ENCODE measurements around the gene IL17D. TPM values are rescaled to one million over a fixed set of nuclear protein-coding genes. Genes with fewer than 3 reads are reported as not detected.

IL17D gene
- total and polyA plus RNA-seq, 10 of the 15 experiments (the other 5 are each of a cell fraction or from before 2014, with no cell fraction given): 0.03 to 1.6 (median 0.33) TPM

- WGBS (ENCODE audit: insufficient coverage, insufficient replicate concordance, low lambda C conversion rate, missing lambda C conversion rate): over 99% methylated on average over 6 of the region's 6 CpGs
- in situ Hi-C loops (cut with MboI) (no loop called here), intact Hi-C loops (cut with micrococcal nuclease; ENCODE audit: unreplicated experiment) (no loop called here)
- H3K27ac ChIP-seq (ENCODE audit: control insufficient read depth, insufficient read depth): no peak overlapping the region
- no peaks in the 10 kb centered on the region; the same call in 2 of the 3 replicates for H3K9me3 ChIP-seq (replicated peaks; ENCODE audit: control insufficient read depth, insufficient read depth, low read length)
- BruUV-seq (replicated peaks): no TSS peak
- ChIA-PET SMC1A (ENCODE audit: uncharacterized antibody, unreplicated experiment) (no interaction called here), POLR2A (no interaction called here), RAD21 (ENCODE audit: unreplicated experiment) (no interaction called here), CTCF (no interaction called here)
- no peaks in the 10 kb centered on the region for H3K27me3 ChIP-seq (replicated peaks in 1 of 2; ENCODE audit: control insufficient read depth in 2 of 2, insufficient read depth in 2 of 2, low read length in 1 of 2)
- H3K9ac ChIP-seq (ENCODE audit: control insufficient read depth, insufficient read depth, low read length): no peak overlapping the region
- ATAC-seq: no peak
- no peaks in the 10 kb centered on the region for H3K79me2 ChIP-seq (ENCODE audit: control insufficient read depth, insufficient read depth, low read length)
- DNase-seq (ENCODE audit: low read depth, low spot score): no peak
- H3K4me1 ChIP-seq (ENCODE audit: control insufficient read depth, insufficient read depth, low read length): no peaks in the 10 kb centered on the region
- FAIRE-seq: no peak
- no peak overlapping the region for H2AFZ ChIP-seq (ENCODE audit: control insufficient read depth, low read depth, low read length)
- H3K4me2 ChIP-seq (ENCODE audit: control insufficient read depth, insufficient read depth): no peak overlapping the region
- H4K20me1 ChIP-seq (ENCODE audit: control insufficient read depth, insufficient read depth): no peaks in the 10 kb centered on the region
- H3K4me3 ChIP-seq: no peak overlapping the region
- no peaks in the 10 kb centered on the region for H3K36me3 ChIP-seq (ENCODE audit: control insufficient read depth in 2 of 2, insufficient read depth in 2 of 2, low read length in 1 of 2)
- TF ChIP-seq BRCA1 (IDR thresholded peaks at IDR 0.05; ENCODE audit: low read depth, low read length) (no peak), ZNF24 (IDR thresholded peaks at IDR 0.05) (no peak), IKZF1 (conservative IDR thresholded peaks at IDR 0.05) (no peak), USF1 (IDR thresholded peaks at IDR 0.05; ENCODE audit: borderline replicate concordance, extremely low read length, insufficient read depth, low read depth, low read length) (no peak), NFYB (IDR thresholded peaks at IDR 0.05; ENCODE audit: insufficient read depth, low read depth, low read length) (no peak), SRF (IDR thresholded peaks at IDR 0.05; ENCODE audit: low read depth in 2 of 2, low read length in 2 of 2) (no peak), CREM (IDR thresholded peaks at IDR 0.05; ENCODE audit: low read depth) (no peak), CHD2 (IDR thresholded peaks at IDR 0.05; ENCODE audit: borderline replicate concordance, low read depth, low read length) (no peak), NRF1 (conservative IDR thresholded peaks at IDR 0.05; ENCODE audit: low read depth, low read length) (no peak), LARP7 (IDR thresholded peaks at IDR 0.05) (no peak), EZH2 (IDR thresholded peaks at IDR 0.05; ENCODE audit: borderline replicate concordance, control insufficient read depth, low read depth, low read length) (no peak), ZNF274 (IDR thresholded peaks at IDR 0.05; ENCODE audit: insufficient read depth, insufficient read length) (no peak), E2F4 (IDR thresholded peaks at IDR 0.05; ENCODE audit: low read depth, low read length) (no peak), IRF5 (IDR thresholded peaks at IDR 0.05; ENCODE audit: borderline replicate concordance) (no peak), ATF2 (IDR thresholded peaks at IDR 0.05; ENCODE audit: low read length) (no peak), ZNF687 (IDR thresholded peaks at IDR 0.05) (no peak), CEBPB (IDR thresholded peaks at IDR 0.05; ENCODE audit: borderline replicate concordance in 1 of 2, low read depth in 2 of 2, low read length in 2 of 2) (no peak)
Observed at GRCh38 chr13:20738616-20739015, 35.1 kb downstream of the IL17D start.
